ENCODE data around the gene CLEC4E.
"Not testable (repeated sequence)": the region's sequence is repeated elsewhere in the genome, so short reads cannot be mapped to it uniquely, and the experiment has no call there.

Gene CLEC4E

GRCh38 chr12:8540831-8541230 is at the start of gene CLEC4E:
Gene CLEC4E (minus strand): TSS chr12:8540905. CDS start chr12:8540797, 108 bp downstream.
- not testable (repeated sequence) for DNase-seq

GRCh38 chr12:8589679-8590078 is 49.0 kb upstream of the CLEC4E start:
- no peak for DNase-seq

GRCh38 chr12:8584478-8584877 is 43.8 kb upstream of the CLEC4E start:
- DNase-seq = not testable (repeated sequence)

- DNase-seq = no peak
Measured at GRCh38 chr12:8584004-8584403, 43.3 kb upstream of the CLEC4E start.

GRCh38 chr12:8581098-8581784 is 40.5 kb upstream of the CLEC4E start:
- no peak for DNase-seq

- DNase-seq = no peak
Measured at GRCh38 chr12:8577879-8578278, 37.2 kb upstream of the CLEC4E start.

- DNase-seq = no peak
Measured at GRCh38 chr12:8572507-8572906, 31.8 kb upstream of the CLEC4E start.

GRCh38 chr12:8566525-8566924 is 25.8 kb upstream of the CLEC4E start:
- no peak for DNase-seq

GRCh38 chr12:8566052-8566451 is 25.3 kb upstream of the CLEC4E start:
- not testable (repeated sequence) for DNase-seq

- no peak for DNase-seq
Measured at GRCh38 chr12:8564656-8565055, 24.0 kb upstream of the CLEC4E start.

GRCh38 chr12:8563356-8563755 is 22.7 kb upstream of the CLEC4E start:
- no peak for DNase-seq

- DNase-seq = no peak
Measured at GRCh38 chr12:8562310-8562709, 21.6 kb upstream of the CLEC4E start.

- DNase-seq = no peak
Measured at GRCh38 chr12:8561011-8561410, 20.3 kb upstream of the CLEC4E start.

- no peak for DNase-seq
Measured at GRCh38 chr12:8559676-8560075, 19.0 kb upstream of the CLEC4E start.

- no peak for DNase-seq
Measured at GRCh38 chr12:8556531-8557097, 15.9 kb upstream of the CLEC4E start.

GRCh38 chr12:8554451-8555195 is 13.9 kb upstream of the CLEC4E start:
- no peak for DNase-seq

- DNase-seq = no peak
Measured at GRCh38 chr12:8553088-8553627, 12.5 kb upstream of the CLEC4E start.

GRCh38 chr12:8549381-8549780 is 8.7 kb upstream of the CLEC4E start:
- DNase-seq = no peak

- DNase-seq = no peak
Measured at GRCh38 chr12:8548192-8548591, 7.5 kb upstream of the CLEC4E start.

GRCh38 chr12:8547645-8548044 is 6.9 kb upstream of the CLEC4E start:
- DNase-seq = no peak

- no peak for DNase-seq
Measured at GRCh38 chr12:8546591-8546990, 5.9 kb upstream of the CLEC4E start.

- peak; percentile 51 to 55 for DNase-seq
Measured at GRCh38 chr12:8544295-8544694, 3.6 kb upstream of the CLEC4E start.

- no peak for DNase-seq
Measured at GRCh38 chr12:8541562-8541961, 857 bp upstream of the CLEC4E start.

GRCh38 chr12:8537820-8538219 is 2.9 kb downstream of the CLEC4E start:
- not testable (repeated sequence) for DNase-seq

All from stimulated activated CD4-positive, alpha-beta T cell treated with anti-CD3 and anti-CD28 coated beads, Interleukin-4, amount 100 ng/mL, for 4 hours (primary cell).